Measurements from ENCODE around the gene ABCA13.

The ABCA13 gene

GRCh38 chr7:48426331-48426965, 255.2 kb downstream of the ABCA13 start:
- ChIA-PET POLR2A (no interaction called here), CTCF (no interaction called here)
- TF ChIP-seq HDGF (IDR thresholded peaks at IDR 0.05; ENCODE audit: borderline replicate concordance), result no peak
- no peak for TF ChIP-seq SP1 (IDR thresholded peaks at IDR 0.05)
- no peak for TF ChIP-seq ARNT (IDR thresholded peaks at IDR 0.05)
- no peak for TF ChIP-seq ZNF384 (IDR thresholded peaks at IDR 0.05)
- TF ChIP-seq SUZ12 (IDR thresholded peaks at IDR 0.05), result no peak
- TF ChIP-seq L3MBTL2 (conservative IDR thresholded peaks at IDR 0.05), result no peak
- TF ChIP-seq FOXK2 (IDR thresholded peaks at IDR 0.05), result no peak
- no peak for TF ChIP-seq FOXM1 (IDR thresholded peaks at IDR 0.05; ENCODE audit: borderline replicate concordance)
- no peak for TF ChIP-seq BHLHE40 (IDR thresholded peaks at IDR 0.05; ENCODE audit: borderline replicate concordance)
- no peak for TF ChIP-seq ELF4 (IDR thresholded peaks at IDR 0.05)
- TF ChIP-seq NFRKB (IDR thresholded peaks at IDR 0.05), result no peak
- TF ChIP-seq, protein P1, sequence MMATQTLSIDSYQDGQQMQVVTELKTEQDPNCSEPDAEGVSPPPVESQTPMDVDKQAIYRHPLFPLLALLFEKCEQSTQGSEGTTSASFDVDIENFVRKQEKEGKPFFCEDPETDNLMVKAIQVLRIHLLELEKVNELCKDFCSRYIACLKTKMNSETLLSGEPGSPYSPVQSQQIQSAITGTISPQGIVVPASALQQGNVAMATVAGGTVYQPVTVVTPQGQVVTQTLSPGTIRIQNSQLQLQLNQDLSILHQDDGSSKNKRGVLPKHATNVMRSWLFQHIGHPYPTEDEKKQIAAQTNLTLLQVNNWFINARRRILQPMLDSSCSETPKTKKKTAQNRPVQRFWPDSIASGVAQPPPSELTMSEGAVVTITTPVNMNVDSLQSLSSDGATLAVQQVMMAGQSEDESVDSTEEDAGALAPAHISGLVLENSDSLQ (IDR thresholded peaks at IDR 0.05), result no peak
- no peak for TF ChIP-seq TARDBP (IDR thresholded peaks at IDR 0.05)
- no peak for TF ChIP-seq CTBP1 (IDR thresholded peaks at IDR 0.05; ENCODE audit: borderline replicate concordance)
- TF ChIP-seq LEF1 (IDR thresholded peaks at IDR 0.05; ENCODE audit: borderline replicate concordance), result no peak
- TF ChIP-seq FOXA1 (IDR thresholded peaks at IDR 0.05), result no peak

GRCh38 chr7:48426966-48427555, 255.8 kb downstream of the ABCA13 start:
- CTCF ChIA-PET, result no interaction called here
- no peak for DNase-seq (ENCODE audit: extremely low spot score)

More at GRCh38 chr7:48426331-48426965, 255.2 kb downstream of the ABCA13 start:
- DNase-seq (ENCODE audit: extremely low spot score), result no peak

DNA sequence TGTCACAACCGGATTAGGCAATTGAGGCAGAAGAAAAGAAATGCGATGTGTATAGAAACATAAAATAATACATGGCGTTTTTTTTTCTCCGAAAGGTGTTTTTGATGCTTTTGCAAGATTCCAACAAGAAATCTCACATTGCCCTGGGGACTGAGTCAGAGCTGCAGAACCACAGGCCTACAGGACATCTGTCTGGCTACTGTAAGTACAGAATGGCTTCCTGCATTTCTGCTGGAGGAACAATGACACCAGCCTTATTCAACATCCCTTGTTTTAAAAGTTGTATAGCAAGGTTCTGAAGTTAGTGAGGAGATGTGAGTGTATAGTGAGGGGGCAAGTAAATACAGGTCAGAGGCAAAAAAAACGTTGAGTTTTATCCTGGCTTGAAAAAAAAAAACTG, 256.4 kb downstream of the ABCA13 start:
- no peak for TF ChIP-seq TARDBP (IDR thresholded peaks at IDR 0.05)
- TF ChIP-seq SP1 (IDR thresholded peaks at IDR 0.05), result no peak
- TF ChIP-seq BHLHE40 (IDR thresholded peaks at IDR 0.05; ENCODE audit: borderline replicate concordance), result no peak
- TF ChIP-seq FOXA1 (IDR thresholded peaks at IDR 0.05), result no peak
- no peak for TF ChIP-seq ELF4 (IDR thresholded peaks at IDR 0.05)
- no peak for TF ChIP-seq L3MBTL2 (conservative IDR thresholded peaks at IDR 0.05)
- TF ChIP-seq ZNF384 (IDR thresholded peaks at IDR 0.05), result no peak
- no peak for TF ChIP-seq SUZ12 (IDR thresholded peaks at IDR 0.05)
- TF ChIP-seq FOXK2 (IDR thresholded peaks at IDR 0.05), result no peak
- no peak for TF ChIP-seq LEF1 (IDR thresholded peaks at IDR 0.05; ENCODE audit: borderline replicate concordance)
- TF ChIP-seq ARNT (IDR thresholded peaks at IDR 0.05), result no peak
- ChIA-PET CTCF (no interaction called here), POLR2A (no interaction called here)
- DNase-seq (ENCODE audit: extremely low spot score), result no peak

More at GRCh38 chr7:48426966-48427555, 255.8 kb downstream of the ABCA13 start:
- POLR2A ChIA-PET, result no interaction called here
- TF ChIP-seq FOXA1 (IDR thresholded peaks at IDR 0.05) (no peak), ELF4 (IDR thresholded peaks at IDR 0.05) (no peak), NFRKB (IDR thresholded peaks at IDR 0.05) (no peak), ZNF384 (IDR thresholded peaks at IDR 0.05) (no peak), FOXM1 (IDR thresholded peaks at IDR 0.05; ENCODE audit: borderline replicate concordance) (no peak), CTBP1 (IDR thresholded peaks at IDR 0.05; ENCODE audit: borderline replicate concordance) (no peak), FOXK2 (IDR thresholded peaks at IDR 0.05) (no peak), L3MBTL2 (conservative IDR thresholded peaks at IDR 0.05) (no peak), SUZ12 (IDR thresholded peaks at IDR 0.05) (no peak), BHLHE40 (IDR thresholded peaks at IDR 0.05; ENCODE audit: borderline replicate concordance) (no peak), ARNT (IDR thresholded peaks at IDR 0.05) (no peak), HDGF (IDR thresholded peaks at IDR 0.05; ENCODE audit: borderline replicate concordance) (no peak), TARDBP (IDR thresholded peaks at IDR 0.05) (no peak), SP1 (IDR thresholded peaks at IDR 0.05) (no peak)
- TF ChIP-seq, protein P1 (IDR thresholded peaks at IDR 0.05), result no peak

DNA sequence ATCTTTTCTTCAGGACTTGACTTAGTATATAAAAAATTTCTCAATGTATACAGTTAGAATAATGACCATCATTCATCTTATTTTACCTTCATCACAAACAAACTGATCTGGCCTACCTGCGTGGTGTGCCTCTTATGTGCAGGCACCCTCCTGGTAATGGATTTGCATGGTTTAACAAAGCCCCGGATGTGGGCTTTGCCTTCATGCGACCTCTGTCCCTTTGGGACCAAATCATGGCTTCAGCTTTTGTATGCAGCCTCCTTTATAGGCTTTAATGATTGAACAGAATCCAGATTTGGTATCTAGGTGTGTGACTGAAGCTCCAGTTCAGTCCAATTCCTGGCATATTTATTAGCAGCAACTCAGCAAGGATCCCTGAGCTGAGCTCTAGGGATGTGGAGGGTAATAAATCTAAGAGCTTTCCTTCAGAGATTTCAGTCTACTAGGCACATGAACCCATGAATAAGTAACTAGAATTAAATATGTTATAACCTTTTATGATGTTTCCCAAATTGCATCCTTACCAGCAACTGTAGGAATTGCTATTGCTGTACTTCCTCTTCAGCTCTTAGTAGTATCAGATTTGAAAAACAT, 256.9 kb downstream of the ABCA13 start:
- no peak for DNase-seq (ENCODE audit: extremely low spot score)
- ChIA-PET POLR2A (no interaction called here), CTCF (no interaction called here)
- TF ChIP-seq LEF1 (IDR thresholded peaks at IDR 0.05; ENCODE audit: borderline replicate concordance), result no peak
- TF ChIP-seq SP1 (IDR thresholded peaks at IDR 0.05), result no peak
- no peak for TF ChIP-seq FOXM1 (IDR thresholded peaks at IDR 0.05; ENCODE audit: borderline replicate concordance)
- TF ChIP-seq NFRKB (IDR thresholded peaks at IDR 0.05), result no peak
- TF ChIP-seq L3MBTL2 (conservative IDR thresholded peaks at IDR 0.05), result no peak
- no peak for TF ChIP-seq ARNT (IDR thresholded peaks at IDR 0.05)
- TF ChIP-seq CTBP1 (IDR thresholded peaks at IDR 0.05; ENCODE audit: borderline replicate concordance), result no peak
- TF ChIP-seq, protein P1 (IDR thresholded peaks at IDR 0.05), result no peak
- no peak for TF ChIP-seq FOXK2 (IDR thresholded peaks at IDR 0.05)
- TF ChIP-seq ZNF384 (IDR thresholded peaks at IDR 0.05), result no peak
- no peak for TF ChIP-seq ELF4 (IDR thresholded peaks at IDR 0.05)
- no peak for TF ChIP-seq FOXA1 (IDR thresholded peaks at IDR 0.05)
- no peak for TF ChIP-seq BHLHE40 (IDR thresholded peaks at IDR 0.05; ENCODE audit: borderline replicate concordance)
- no peak for TF ChIP-seq TARDBP (IDR thresholded peaks at IDR 0.05)
- no peak for TF ChIP-seq HDGF (IDR thresholded peaks at IDR 0.05; ENCODE audit: borderline replicate concordance)
- TF ChIP-seq SUZ12 (IDR thresholded peaks at IDR 0.05), result no peak

- ChIA-PET POLR2A (no interaction called here), CTCF (no interaction called here)
- no peak for TF ChIP-seq HDGF (IDR thresholded peaks at IDR 0.05; ENCODE audit: borderline replicate concordance)
- no peak for TF ChIP-seq SUZ12 (IDR thresholded peaks at IDR 0.05)
- TF ChIP-seq, protein P1 (IDR thresholded peaks at IDR 0.05), result no peak
- TF ChIP-seq FOXA1 (IDR thresholded peaks at IDR 0.05), result no peak
- TF ChIP-seq SP1 (IDR thresholded peaks at IDR 0.05), result no peak
- no peak for TF ChIP-seq LEF1 (IDR thresholded peaks at IDR 0.05; ENCODE audit: borderline replicate concordance)
- no peak for TF ChIP-seq CTBP1 (IDR thresholded peaks at IDR 0.05; ENCODE audit: borderline replicate concordance)
- no peak for TF ChIP-seq FOXM1 (IDR thresholded peaks at IDR 0.05; ENCODE audit: borderline replicate concordance)
- no peak for TF ChIP-seq BHLHE40 (IDR thresholded peaks at IDR 0.05; ENCODE audit: borderline replicate concordance)
- DNase-seq (ENCODE audit: extremely low spot score), result no peak
Measured at GRCh38 chr7:48429117-48429516, 257.9 kb downstream of the ABCA13 start.
